SK-MEL-5 (cell line): ENCODE results near the gene MCL1. TPM values are rescaled to one million over a fixed set of nuclear protein-coding genes. Genes with fewer than 3 reads are reported as not detected.
"Not testable (repeated sequence)": the region's sequence is repeated elsewhere in the genome, so short reads cannot be mapped to it uniquely, and the experiment has no call there.

Source experiments
- DNase-seq: peaks from one replicate; pipeline ENCODE4 v3.0.0-alpha.2; 2016; ENCODE audit warnings: low read depth, low spot score
- in situ Hi-C: cut with HindIII; loops from 2 replicates; pipeline ENCODE4 v1.10.0; 2016; ENCODE audit warnings: low sequenced_read_pairs, high pct_unique_total_duplicates, low pct_unique_long_range_greater_than_20kb
- polyA plus RNA-seq, 2 experiments: library from polyadenylated mRNA; depleted of rRNA; stranded (reverse); fragments of >200 nt; gene quantifications; 2 replicates each; pipeline ENCODE4 v1.2.3, GENCODE V29; 2015
- total RNA-seq: library from RNA; depleted of rRNA; stranded (reverse); fragments of >200 nt; shearing (Covaris generic); gene quantifications from 2 replicates; pipeline ENCODE4 v1.2.3, GENCODE V29; 2014; rRNA removed

MCL1 gene
- total RNA-seq = 123 and 130 TPM in 2 replicates
- polyA plus RNA-seq (2015; cell fraction: cytosol; rRNA removed) = 98.7 and 129 TPM in 2 replicates
- polyA plus RNA-seq (2015; cell fraction: nucleus; rRNA removed) = 356 and 382 TPM in 2 replicates

GRCh38 chr1:150579110-150579944 lies at the start of gene MCL1:
MCL1 (minus strand) TSS chr1:150579610; CDS start chr1:150579530, 80 bp downstream.
- peak; percentile 98 for DNase-seq
- in situ Hi-C loops = loop anchor here (10.0 kb wide), 1 partner anchor 65 kb away; no protein-coding TSS in a partner anchor

- in situ Hi-C loops = no loop called here
- DNase-seq = no peak
Measured at GRCh38 chr1:150628766-150629114, 49.3 kb upstream of the MCL1 start.

- in situ Hi-C loops = no loop called here
Measured at GRCh38 chr1:150627826-150628410, 48.5 kb upstream of the MCL1 start.

GRCh38 chr1:150626150-150626549 lies 46.7 kb upstream of the MCL1 start:
- no peak for DNase-seq
- in situ Hi-C loops = no loop called here

More at GRCh38 chr1:150627826-150628410, 48.5 kb upstream of the MCL1 start:
- DNase-seq = no peak

GRCh38 chr1:150624546-150624945 lies 45.1 kb upstream of the MCL1 start:
- in situ Hi-C loops, DNase-seq: not testable (repeated sequence)

- DNase-seq, in situ Hi-C loops: not testable (repeated sequence)
Measured at GRCh38 chr1:150624134-150624533, 44.7 kb upstream of the MCL1 start.

GRCh38 chr1:150622303-150622975 lies 43.0 kb upstream of the MCL1 start:
- in situ Hi-C loops = no loop called here
- no peak for DNase-seq

GRCh38 chr1:150621497-150622302 lies 42.3 kb upstream of the MCL1 start:
- peak; percentile 69 for DNase-seq
- in situ Hi-C loops = no loop called here

GRCh38 chr1:150620919-150621318 lies 41.5 kb upstream of the MCL1 start:
- in situ Hi-C loops = no loop called here

GRCh38 chr1:150619576-150620509 lies 40.4 kb upstream of the MCL1 start:
- in situ Hi-C loops = no loop called here
- peak; percentile 73 for DNase-seq

More at GRCh38 chr1:150620919-150621318, 41.5 kb upstream of the MCL1 start:
- DNase-seq = no peak

GRCh38 chr1:150615346-150616201 lies 36.2 kb upstream of the MCL1 start:
- no peak for DNase-seq
- in situ Hi-C loops = no loop called here

- in situ Hi-C loops = no loop called here
- DNase-seq = peak; percentile 59
Measured at GRCh38 chr1:150613061-150613920, 33.9 kb upstream of the MCL1 start.

- in situ Hi-C loops = no loop called here
Measured at GRCh38 chr1:150612014-150612345, 32.6 kb upstream of the MCL1 start.

GRCh38 chr1:150610576-150610975 lies 31.2 kb upstream of the MCL1 start:
- in situ Hi-C loops = no loop called here
- DNase-seq = no peak

More at GRCh38 chr1:150612014-150612345, 32.6 kb upstream of the MCL1 start:
- DNase-seq = no peak

GRCh38 chr1:150609732-150610131 lies 30.3 kb upstream of the MCL1 start:
- in situ Hi-C loops = no loop called here
- DNase-seq = peak; percentile 21
